ENCODE measurements around the gene KRT7.

DNA sequence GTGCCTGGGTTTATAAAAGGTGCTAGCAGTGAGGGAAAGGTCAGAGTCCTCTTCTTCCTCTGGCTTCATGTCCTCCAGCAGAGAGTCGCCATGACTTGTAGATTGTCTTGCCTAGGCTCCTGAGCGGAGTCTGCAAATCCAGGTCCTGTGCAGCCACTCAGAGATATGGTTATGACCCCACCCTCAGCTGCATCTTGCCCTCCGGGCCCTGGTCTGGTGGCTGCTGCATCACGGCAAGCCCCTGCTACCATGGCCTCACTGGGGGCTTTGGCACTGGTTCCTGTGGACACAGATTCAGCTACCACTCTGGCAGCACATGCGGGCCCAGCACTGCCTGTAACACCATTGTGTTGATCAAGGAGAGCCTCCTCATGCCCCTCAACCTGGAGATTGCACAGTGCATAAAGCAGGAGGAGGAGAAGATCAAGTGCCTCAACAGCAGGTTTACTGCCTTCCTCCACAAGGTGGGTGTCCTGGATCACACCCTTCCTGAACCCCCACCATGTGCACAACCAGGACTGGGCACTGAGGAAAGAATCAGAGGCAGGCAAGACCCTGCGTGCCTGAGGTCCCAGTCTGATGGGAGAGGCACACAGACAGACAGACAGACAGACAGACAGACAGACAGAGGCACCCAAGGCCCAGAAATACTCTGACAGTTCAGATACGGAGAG lies 30.9 kb downstream of the KRT7 start:
- TF ChIP-seq, protein P1, sequence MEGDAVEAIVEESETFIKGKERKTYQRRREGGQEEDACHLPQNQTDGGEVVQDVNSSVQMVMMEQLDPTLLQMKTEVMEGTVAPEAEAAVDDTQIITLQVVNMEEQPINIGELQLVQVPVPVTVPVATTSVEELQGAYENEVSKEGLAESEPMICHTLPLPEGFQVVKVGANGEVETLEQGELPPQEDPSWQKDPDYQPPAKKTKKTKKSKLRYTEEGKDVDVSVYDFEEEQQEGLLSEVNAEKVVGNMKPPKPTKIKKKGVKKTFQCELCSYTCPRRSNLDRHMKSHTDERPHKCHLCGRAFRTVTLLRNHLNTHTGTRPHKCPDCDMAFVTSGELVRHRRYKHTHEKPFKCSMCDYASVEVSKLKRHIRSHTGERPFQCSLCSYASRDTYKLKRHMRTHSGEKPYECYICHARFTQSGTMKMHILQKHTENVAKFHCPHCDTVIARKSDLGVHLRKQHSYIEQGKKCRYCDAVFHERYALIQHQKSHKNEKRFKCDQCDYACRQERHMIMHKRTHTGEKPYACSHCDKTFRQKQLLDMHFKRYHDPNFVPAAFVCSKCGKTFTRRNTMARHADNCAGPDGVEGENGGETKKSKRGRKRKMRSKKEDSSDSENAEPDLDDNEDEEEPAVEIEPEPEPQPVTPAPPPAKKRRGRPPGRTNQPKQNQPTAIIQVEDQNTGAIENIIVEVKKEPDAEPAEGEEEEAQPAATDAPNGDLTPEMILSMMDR (conservative IDR thresholded peaks at IDR 0.05; ENCODE audit: low read length) = no peak
- TF ChIP-seq EZH2phosphoT487 (IDR thresholded peaks at IDR 0.05; ENCODE audit: borderline replicate concordance, low read depth, low read length) = no peak
